Measurements from ENCODE around the gene MALAT1.
"Not testable (repeated sequence)": the region's sequence is repeated elsewhere in the genome, so short reads cannot be mapped to it uniquely, and the experiment has no call there.

Gene MALAT1

GRCh38 chr11:65499713-65500386 lies 1.0 kb downstream of the MALAT1 start:
- no peak for DNase-seq

- peak; percentile 56 for DNase-seq
Measured at GRCh38 chr11:65500387-65501185, 1.7 kb downstream of the MALAT1 start.

DNA sequence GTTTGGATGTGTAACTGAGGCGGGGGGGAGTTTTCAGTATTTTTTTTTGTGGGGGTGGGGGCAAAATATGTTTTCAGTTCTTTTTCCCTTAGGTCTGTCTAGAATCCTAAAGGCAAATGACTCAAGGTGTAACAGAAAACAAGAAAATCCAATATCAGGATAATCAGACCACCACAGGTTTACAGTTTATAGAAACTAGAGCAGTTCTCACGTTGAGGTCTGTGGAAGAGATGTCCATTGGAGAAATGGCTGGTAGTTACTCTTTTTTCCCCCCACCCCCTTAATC lies 2.3 kb downstream of the MALAT1 start:
- DNase-seq, result no peak

GRCh38 chr11:65501472-65502273 lies 2.8 kb downstream of the MALAT1 start:
- DNase-seq, result no peak

GRCh38 chr11:65502274-65502554 lies 3.4 kb downstream of the MALAT1 start:
- DNase-seq, result no peak

DNA sequence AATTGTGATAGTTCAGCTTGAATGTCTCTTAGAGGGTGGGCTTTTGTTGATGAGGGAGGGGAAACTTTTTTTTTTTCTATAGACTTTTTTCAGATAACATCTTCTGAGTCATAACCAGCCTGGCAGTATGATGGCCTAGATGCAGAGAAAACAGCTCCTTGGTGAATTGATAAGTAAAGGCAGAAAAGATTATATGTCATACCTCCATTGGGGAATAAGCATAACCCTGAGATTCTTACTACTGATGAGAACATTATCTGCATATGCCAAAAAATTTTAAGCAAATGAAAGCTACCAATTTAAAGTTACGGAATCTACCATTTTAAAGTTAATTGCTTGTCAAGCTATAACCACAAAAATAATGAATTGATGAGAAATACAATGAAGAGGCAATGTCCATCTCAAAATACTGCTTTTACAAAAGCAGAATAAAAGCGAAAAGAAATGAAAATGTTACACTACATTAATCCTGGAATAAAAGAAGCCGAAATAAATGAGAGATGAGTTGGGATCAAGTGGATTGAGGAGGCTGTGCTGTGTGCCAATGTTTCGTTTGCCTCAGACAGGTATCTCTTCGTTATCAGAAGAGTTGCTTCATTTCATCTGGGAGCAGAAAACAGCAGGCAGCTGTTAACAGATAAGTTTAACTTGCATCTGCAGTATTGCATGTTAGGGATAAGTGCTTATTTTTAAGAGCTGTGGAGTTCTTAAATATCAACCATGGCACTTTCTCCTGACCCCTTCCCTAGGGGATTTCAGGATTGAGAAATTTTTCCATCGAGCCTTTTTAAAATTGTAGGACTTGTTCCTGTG lies 3.9 kb downstream of the MALAT1 start:
- DNase-seq, result no peak

GRCh38 chr11:65503368-65503948 lies 4.6 kb downstream of the MALAT1 start:
- no peak for DNase-seq

DNA sequence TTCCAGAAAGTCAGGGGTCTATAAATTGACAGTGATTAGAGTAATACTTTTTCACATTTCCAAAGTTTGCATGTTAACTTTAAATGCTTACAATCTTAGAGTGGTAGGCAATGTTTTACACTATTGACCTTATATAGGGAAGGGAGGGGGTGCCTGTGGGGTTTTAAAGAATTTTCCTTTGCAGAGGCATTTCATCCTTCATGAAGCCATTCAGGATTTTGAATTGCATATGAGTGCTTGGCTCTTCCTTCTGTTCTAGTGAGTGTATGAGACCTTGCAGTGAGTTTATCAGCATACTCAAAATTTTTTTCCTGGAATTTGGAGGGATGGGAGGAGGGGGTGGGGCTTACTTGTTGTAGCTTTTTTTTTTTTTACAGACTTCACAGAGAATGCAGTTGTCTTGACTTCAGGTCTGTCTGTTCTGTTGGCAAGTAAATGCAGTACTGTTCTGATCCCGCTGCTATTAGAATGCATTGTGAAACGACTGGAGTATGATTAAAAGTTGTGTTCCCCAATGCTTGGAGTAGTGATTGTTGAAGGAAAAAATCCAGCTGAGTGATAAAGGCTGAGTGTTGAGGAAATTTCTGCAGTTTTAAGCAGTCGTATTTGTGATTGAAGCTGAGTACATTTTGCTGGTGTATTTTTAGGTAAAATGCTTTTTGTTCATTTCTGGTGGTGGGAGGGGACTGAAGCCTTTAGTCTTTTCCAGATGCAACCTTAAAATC lies 5.3 kb downstream of the MALAT1 start:
- no peak for DNase-seq

DNA sequence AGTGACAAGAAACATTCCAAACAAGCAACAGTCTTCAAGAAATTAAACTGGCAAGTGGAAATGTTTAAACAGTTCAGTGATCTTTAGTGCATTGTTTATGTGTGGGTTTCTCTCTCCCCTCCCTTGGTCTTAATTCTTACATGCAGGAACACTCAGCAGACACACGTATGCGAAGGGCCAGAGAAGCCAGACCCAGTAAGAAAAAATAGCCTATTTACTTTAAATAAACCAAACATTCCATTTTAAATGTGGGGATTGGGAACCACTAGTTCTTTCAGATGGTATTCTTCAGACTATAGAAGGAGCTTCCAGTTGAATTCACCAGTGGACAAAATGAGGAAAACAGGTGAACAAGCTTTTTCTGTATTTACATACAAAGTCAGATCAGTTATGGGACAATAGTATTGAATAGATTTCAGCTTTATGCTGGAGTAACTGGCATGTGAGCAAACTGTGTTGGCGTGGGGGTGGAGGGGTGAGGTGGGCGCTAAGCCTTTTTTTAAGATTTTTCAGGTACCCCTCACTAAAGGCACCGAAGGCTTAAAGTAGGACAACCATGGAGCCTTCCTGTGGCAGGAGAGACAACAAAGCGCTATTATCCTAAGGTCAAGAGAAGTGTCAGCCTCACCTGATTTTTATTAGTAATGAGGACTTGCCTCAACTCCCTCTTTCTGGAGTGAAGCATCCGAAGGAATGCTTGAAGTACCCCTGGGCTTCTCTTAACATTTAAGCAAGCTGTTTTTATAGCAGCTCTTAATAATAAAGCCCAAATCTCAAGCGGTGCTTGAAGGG lies 6.0 kb downstream of the MALAT1 start:
- DNase-seq, result no peak

DNA sequence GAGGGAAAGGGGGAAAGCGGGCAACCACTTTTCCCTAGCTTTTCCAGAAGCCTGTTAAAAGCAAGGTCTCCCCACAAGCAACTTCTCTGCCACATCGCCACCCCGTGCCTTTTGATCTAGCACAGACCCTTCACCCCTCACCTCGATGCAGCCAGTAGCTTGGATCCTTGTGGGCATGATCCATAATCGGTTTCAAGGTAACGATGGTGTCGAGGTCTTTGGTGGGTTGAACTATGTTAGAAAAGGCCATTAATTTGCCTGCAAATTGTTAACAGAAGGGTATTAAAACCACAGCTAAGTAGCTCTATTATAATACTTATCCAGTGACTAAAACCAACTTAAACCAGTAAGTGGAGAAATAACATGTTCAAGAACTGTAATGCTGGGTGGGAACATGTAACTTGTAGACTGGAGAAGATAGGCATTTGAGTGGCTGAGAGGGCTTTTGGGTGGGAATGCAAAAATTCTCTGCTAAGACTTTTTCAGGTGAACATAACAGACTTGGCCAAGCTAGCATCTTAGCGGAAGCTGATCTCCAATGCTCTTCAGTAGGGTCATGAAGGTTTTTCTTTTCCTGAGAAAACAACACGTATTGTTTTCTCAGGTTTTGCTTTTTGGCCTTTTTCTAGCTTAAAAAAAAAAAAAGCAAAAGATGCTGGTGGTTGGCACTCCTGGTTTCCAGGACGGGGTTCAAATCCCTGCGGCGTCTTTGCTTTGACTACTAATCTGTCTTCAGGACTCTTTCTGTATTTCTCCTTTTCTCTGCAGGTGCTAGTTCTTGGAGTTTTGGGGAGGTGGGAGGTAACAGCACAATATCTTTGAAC lies 6.8 kb downstream of the MALAT1 start:
- no peak for DNase-seq

DNA sequence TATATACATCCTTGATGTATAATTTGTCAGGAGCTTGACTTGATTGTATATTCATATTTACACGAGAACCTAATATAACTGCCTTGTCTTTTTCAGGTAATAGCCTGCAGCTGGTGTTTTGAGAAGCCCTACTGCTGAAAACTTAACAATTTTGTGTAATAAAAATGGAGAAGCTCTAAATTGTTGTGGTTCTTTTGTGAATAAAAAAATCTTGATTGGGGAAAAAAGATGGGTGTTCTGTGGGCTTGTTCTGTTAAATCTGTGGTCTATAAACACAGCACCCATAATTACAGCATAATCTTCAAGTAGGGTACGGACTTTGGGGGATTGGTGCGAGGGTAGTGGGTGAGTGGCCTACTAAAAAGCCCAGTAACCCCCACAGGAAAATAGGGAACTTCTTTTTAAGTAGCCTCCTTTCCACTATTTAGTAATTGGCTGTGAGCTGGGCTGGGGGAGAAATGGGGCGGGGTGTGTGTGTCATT lies 7.5 kb downstream of the MALAT1 start:
- no peak for DNase-seq

GRCh38 chr11:65506772-65507505 lies 8.1 kb downstream of the MALAT1 start:
- DNase-seq, result no peak

- not testable (repeated sequence) for DNase-seq
Measured at GRCh38 chr11:65512311-65512710, 13.5 kb downstream of the MALAT1 start.

DNA sequence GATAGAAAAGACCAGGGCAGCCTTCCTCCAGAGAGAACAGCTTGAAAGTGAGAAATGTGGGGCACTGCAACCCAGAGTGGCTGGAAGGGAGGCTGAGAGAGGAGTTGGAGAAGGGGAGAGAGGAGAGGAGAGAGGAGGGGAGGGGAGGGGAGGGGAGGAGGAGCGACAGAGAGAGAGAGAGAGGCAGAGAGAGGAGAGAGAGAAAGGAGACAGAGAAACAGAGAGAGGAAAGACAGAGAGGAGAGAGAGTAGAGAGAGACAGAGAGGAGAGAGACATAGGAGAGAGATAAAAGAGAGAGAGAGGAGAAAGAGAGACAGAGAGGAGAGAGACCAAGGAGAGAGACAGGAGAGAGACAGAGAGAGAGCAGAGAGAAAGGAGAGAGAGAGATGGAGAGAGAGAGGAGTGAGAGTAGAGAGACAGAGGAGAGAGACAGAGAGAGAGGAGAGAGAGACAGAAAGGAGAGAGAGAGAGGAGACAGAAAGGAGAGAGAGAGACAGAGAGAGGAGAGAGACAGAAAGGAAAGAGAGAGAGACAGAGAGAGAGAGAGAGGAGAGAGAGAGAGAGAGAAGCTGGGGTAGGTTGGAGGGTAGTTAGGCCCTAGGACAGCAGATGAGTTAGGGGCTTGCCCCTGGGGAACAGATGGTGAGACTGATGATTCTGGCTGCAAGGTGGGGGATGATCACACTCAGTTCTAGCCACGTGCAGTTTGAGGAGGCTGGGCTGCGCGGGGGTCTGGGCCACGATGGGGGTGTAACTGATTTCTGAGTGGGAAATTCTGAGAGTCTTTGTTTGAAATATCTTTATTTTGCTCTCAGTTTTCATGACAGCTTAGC lies 17.5 kb downstream of the MALAT1 start:
- no peak for DNase-seq

DNA sequence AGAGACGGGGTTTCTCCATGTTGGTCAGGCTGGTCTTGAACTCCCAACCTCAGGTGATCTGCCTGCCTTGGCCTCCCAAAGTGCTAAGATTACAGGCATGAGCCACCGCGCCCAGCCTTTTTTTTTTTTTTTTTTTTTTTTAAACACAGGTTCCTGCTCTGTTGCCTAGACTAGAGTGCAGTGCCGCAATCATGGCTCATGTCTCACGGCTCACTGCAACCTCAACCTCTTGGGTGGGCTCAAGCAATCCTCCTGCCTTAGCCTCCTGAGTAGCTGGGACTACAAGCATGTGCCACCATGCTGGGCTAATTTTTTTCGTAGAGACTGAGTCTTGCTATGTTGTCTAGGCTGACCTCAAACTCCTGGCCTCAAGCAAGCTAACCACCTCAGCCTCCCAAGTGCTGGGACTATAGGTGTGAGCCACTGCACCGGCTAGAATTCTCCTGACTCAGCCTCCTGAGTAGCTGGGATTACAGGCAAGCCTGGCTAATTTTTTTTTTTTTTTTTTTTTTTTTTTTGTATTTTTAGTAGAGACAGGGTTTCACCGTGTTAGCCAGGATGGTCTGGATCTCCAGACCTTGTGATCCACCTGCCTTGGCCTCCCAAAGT lies 20.2 kb downstream of the MALAT1 start:
- DNase-seq, result not testable (repeated sequence)

GRCh38 chr11:65521777-65522521 lies 23.1 kb downstream of the MALAT1 start:
- not testable (repeated sequence) for DNase-seq
